GM12875 (cell line): Measurements from ENCODE around the gene PDZD2.

Experiments
- H3K4me3 ChIP-seq: one replicate; pipeline ENCODE4 v1.5.1; 2011; ENCODE audit warnings: low read depth, low read length, control low read depth
- TF ChIP-seq, protein P1 (sequence below): IDR thresholded peaks from 2 replicates; pipeline ENCODE4 v1.5.1; 2011; ENCODE audit warnings: low read depth, mild to moderate bottlenecking, control low read depth, inconsistent platforms, low read length, moderate library complexity, borderline replicate concordance; ENCODE audit not compliant: insufficient read depth

Gene PDZD2

DNA sequence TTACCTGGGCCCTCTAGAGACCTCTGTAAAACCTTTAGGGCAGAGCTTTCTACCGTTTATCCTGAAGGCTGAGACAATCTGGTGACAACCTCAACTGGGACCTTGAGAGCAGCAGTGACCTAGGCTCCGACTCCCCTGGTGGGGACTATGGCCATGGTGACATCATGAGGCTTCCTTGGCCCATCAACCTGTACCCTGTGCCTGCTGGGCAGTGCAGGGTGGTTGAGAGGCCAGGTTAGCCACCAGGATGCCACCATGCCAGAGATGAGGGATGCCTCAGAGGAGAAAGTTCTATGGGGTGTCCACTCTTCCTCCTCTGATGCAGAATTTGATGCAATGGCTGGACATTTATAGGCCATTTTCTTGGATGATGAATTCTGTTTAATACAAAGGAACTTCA, 194.8 kb downstream of the PDZD2 start:
- TF ChIP-seq, protein P1, sequence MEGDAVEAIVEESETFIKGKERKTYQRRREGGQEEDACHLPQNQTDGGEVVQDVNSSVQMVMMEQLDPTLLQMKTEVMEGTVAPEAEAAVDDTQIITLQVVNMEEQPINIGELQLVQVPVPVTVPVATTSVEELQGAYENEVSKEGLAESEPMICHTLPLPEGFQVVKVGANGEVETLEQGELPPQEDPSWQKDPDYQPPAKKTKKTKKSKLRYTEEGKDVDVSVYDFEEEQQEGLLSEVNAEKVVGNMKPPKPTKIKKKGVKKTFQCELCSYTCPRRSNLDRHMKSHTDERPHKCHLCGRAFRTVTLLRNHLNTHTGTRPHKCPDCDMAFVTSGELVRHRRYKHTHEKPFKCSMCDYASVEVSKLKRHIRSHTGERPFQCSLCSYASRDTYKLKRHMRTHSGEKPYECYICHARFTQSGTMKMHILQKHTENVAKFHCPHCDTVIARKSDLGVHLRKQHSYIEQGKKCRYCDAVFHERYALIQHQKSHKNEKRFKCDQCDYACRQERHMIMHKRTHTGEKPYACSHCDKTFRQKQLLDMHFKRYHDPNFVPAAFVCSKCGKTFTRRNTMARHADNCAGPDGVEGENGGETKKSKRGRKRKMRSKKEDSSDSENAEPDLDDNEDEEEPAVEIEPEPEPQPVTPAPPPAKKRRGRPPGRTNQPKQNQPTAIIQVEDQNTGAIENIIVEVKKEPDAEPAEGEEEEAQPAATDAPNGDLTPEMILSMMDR = no peak

DNA sequence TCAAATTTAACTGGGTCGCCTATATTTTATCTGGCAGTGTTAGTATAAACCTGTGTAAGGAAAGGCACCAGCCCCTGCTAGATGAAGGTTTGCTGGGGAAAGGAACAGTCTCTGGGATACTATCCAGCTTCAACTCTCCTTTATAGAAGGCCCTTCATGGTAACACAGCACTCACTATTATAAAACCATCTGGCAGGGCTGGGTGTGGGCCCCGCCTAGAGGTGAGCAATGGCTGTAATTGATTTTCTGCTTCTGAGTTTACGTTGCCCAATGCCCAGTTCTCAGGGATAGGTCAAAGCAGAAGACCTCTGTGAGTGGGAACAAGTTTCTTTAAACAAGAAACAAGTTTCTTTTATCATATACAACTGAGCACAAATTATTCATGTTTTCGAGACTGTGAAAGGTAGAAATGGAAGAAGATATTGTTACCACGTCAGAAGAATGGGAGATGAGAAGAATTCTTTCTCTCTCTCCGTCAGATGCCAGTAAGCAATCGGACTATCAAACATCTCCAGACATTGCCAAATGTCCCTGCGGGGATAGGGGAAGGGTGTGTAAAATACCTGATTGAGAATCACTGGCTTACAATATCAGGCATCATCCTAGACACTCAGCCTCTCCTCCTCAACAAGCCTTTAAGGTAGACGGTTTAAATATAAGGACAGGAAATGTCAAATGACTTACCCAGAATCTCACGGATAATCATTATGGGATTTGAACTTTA, 205.9 kb downstream of the PDZD2 start:
- TF ChIP-seq, protein P1 = no peak
- H3K4me3 ChIP-seq = no peak overlapping the region

More for the DNA sequence above, 194.8 kb downstream of the PDZD2 start:
- H3K4me3 ChIP-seq = no peak overlapping the region

DNA sequence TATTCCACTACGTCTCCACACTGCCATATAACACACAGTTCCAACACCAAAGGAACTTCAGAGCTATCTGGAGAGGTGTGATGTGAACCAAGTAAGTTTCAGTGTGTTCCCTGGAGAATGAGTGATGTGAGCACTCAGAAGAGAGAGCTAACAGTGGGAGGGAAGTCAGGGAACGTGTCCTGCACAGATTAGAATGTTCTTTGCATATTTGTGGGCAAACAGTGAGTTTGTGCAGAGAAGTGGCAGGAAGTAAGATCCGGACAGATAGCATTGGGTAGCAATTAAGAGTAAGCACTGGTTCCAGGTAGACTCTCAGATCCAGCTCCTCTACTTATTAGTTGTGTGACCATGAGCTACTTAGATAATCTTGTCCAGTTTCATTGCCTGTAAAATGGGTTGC, 206.4 kb downstream of the PDZD2 start:
- no peak overlapping the region for H3K4me3 ChIP-seq
- TF ChIP-seq, protein P1 = no peak

DNA sequence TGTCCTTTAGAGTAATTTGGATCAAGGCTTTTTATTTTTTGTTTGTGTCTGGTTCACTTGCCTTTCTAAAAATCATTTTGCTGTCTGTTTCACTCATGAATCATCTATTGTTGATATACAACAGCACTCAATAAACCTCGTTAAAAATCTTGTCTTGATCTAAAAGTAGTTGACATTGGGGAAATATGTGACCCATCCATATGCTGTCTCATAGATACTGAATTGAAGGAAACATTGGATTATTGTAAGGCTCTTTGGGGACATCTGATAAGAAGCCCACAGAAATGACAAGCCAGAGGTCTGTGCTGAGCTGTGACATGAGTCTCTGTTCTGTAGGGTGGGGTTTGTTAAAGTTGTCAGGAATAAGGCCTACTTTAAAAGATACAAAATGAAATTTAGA, 208.0 kb downstream of the PDZD2 start:
- TF ChIP-seq, protein P1 = no peak

DNA sequence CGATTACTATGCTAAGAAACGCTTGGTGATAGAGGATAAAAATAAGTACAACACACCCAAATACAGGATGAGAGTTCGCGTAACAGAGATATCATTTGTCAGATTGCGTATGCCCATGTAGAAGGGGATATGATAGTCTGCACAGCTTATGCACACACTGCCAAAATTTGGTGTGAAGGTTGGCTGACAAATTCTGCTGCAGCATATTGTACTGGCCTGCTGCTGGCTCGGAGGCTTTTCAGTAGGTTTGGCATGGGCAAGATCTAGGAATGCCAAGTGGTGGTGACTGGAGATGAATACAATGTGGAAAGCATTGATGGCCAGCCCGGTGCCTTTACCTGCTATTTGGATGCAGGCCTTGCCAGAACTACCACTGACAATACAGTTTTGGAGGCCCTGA, 208.4 kb downstream of the PDZD2 start:
- TF ChIP-seq, protein P1 = no peak
- H3K4me3 ChIP-seq = no peak overlapping the region

More for the DNA sequence above, 208.0 kb downstream of the PDZD2 start:
- H3K4me3 ChIP-seq = no peak overlapping the region

DNA sequence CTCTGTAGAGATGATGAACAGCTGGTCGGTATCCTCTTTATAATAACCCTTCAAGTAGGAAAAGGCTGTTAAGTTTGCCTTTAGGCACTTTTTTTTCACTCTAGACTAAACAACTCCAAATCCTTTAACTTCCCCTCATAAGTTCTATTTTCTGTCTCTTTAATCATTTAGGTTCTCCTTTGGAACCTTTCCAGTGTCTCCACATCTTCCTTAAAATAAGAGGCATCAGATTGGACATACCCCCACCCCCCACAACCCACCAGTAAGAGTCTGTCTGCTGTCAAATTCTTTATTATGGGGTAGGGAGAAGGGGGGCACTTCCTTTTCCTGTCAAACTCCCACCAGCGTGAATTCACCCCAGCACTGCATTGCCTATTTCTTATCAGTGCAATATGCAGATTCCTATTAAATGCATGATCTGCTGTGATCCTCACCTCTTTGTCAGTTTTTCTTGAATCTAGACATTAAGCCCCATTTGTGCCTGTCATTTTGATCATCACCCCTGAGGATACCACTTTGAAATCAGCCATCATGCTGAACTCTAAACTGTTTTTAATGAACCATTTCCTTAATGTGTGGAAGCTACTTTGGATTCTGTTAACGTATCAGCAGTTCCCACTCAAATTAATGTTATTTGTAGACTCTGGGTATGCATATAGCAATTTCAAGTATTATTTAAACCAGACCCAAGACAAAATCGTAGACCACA, 212.2 kb downstream of the PDZD2 start:
- no peak overlapping the region for H3K4me3 ChIP-seq
- TF ChIP-seq, protein P1 = no peak
